Ascending aorta (tissue), 2 donors: ENCODE results near the gene PLEKHN1. TPM values are rescaled to one million over a fixed set of nuclear protein-coding genes. Genes with fewer than 3 reads are reported as not detected.

Experiments used
- DNase-seq, 2 donors: peaks; one replicate each; pipeline ENCODE4 v3.0.0-alpha.2; 2019; ENCODE audit warnings: low spot score in 2 of 2
- H3K27ac ChIP-seq, 2 donors: fragments of 200-600 bp; sonication (generic); one replicate each; pipeline ENCODE4 v1.5.1; 2016 to 2017; ENCODE audit warnings: mild to moderate bottlenecking in 1 of 2
- H3K27me3 ChIP-seq: fragments of 200-600 bp; sonication (generic); one replicate; pipeline ENCODE4 v1.5.1; 2017
- H3K36me3 ChIP-seq, 2 donors: fragments of 200-600 bp; sonication (generic); one replicate each; pipeline ENCODE4 v1.5.1; 2016
- H3K4me1 ChIP-seq, 2 donors: fragments of 200-600 bp; sonication (generic); one replicate each; pipeline ENCODE4 v1.5.1; 2016 to 2017; ENCODE audit warnings: mild to moderate bottlenecking in 1 of 2
- H3K4me3 ChIP-seq, 2 donors: fragments of 200-600 bp; sonication (generic); one replicate each; pipeline ENCODE4 v1.5.1; 2016 to 2017; ENCODE audit warnings: mild to moderate bottlenecking in 1 of 2
- H3K9me3 ChIP-seq, 2 donors: fragments of 200-600 bp; sonication (generic); one replicate each; pipeline ENCODE4 v1.5.1; 2016
- intact Hi-C: fragments of 100-400 bp; cut with DNase I; formaldehyde crosslinking; loops from one replicate; pipeline ENCODE4 v1.15.1; 2023
- total RNA-seq: library from RNA; depleted of rRNA; stranded (reverse); fragments of >200 nt; gene quantifications from one replicate; pipeline ENCODE4 v1.1.0, GENCODE V29; 2016
- TF ChIP-seq, protein P1 (sequence below), 3 experiments: fragments of 200-600 bp in 2 of 3; fragments of 450-650 bp in 1 of 3; sonication (generic) in 2 of 3; IDR thresholded peaks; one replicate each; pipeline ENCODE4 v1.5.1; 2016 to 2019; ENCODE audit warnings: antibody characterized with exemption in 3 of 3, mild to moderate bottlenecking in 1 of 3, moderate library complexity in 1 of 3

The PLEKHN1 gene
- total RNA-seq, 1 donor from 2014 or later, result not detected

DNA sequence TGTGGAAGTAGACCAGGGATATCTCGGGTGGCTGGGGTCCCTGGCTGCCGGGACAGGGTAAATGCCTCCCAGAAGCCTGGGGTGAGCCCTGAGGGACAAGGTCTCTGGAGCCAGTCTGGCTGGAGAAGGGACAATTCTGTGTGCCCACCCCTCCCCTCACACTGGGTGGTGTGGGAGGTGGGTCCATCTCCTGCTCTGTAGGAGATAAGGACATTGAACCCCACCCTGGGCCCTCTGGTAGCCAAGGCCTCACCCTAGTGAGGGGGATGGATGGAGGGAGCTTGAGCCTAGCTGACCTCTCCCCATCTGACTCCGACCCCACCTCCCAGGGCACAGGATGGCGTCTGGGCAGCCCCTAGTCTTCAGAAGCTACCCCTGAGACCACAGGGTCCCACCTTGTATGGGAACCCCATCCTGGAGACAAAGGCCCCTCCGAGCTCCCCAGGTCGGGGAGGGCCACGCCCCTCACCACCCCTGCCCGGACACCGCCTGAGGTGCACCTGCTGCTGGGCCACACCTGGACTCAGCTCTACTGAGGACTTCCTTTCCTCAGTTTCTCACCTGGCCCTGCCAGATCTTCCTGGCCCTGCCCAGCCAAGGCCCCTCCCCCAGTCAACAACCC is 58.0 kb downstream of the PLEKHN1 start:
- no peak overlapping the region for H3K4me3 ChIP-seq
- no peak overlapping the region for H3K27ac ChIP-seq
- intact Hi-C loops, result no loop called here
- H3K9me3 ChIP-seq, result no peaks in the 10 kb centered on the region
- no peak for DNase-seq
- H3K27me3 ChIP-seq, result no peaks in the 10 kb centered on the region
- H3K36me3 ChIP-seq, result no peaks in the 10 kb centered on the region
- TF ChIP-seq, protein P1, sequence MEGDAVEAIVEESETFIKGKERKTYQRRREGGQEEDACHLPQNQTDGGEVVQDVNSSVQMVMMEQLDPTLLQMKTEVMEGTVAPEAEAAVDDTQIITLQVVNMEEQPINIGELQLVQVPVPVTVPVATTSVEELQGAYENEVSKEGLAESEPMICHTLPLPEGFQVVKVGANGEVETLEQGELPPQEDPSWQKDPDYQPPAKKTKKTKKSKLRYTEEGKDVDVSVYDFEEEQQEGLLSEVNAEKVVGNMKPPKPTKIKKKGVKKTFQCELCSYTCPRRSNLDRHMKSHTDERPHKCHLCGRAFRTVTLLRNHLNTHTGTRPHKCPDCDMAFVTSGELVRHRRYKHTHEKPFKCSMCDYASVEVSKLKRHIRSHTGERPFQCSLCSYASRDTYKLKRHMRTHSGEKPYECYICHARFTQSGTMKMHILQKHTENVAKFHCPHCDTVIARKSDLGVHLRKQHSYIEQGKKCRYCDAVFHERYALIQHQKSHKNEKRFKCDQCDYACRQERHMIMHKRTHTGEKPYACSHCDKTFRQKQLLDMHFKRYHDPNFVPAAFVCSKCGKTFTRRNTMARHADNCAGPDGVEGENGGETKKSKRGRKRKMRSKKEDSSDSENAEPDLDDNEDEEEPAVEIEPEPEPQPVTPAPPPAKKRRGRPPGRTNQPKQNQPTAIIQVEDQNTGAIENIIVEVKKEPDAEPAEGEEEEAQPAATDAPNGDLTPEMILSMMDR (IDR thresholded peaks at IDR 0.05), result no peak
- H3K4me1 ChIP-seq, result peaks cover 9 to 10% of the 10 kb centered on the region in 2 donors

DNA sequence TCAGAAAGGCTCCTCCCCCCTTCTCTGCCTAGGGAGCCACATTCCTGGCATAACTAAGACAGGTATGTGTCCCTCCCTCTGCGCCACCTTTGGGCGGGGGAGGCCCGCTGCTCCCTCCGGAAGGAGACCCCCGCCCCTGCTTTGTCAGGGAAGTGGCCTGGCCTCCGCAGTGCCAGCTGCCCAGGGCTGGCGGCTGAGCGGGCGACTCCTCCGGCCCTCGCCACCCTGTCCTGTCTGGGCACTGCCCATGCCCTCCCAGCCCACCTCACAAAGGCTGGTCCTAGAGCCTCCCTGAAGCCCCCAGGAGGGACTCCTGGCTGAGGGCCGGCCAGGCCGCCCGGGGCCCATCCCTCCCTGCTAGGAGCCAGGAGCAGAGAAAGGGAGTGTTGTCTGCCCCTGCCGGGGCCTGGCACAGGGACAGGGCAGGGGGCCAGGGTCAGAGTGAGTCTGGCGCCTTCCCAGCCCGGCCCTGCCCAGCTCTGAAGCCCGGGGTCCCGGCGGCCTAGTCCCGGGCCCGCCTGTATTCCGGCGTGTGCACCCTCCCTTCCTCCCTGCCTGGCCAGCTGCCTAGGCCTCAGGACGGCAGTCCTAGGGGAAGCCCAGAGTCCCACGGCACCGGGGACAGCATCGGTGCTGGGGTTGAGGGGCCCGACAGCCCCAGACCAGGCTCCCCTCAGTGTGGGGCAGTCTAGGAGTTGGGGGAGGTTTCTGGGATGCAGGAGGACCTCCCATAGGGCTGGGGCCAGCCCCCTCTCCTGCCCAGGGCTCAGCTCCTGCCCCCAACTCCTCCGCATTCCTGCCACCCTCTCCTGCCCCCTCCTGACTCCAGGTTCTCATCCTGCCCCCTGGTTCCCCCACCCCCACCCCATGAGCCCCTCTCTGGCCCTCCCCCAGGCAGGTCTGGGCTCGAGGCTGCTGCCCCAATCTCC is 58.8 kb downstream of the PLEKHN1 start:
- no peaks in the 10 kb centered on the region for H3K27me3 ChIP-seq
- H3K36me3 ChIP-seq, result no peaks in the 10 kb centered on the region
- TF ChIP-seq, protein P1 (IDR thresholded peaks at IDR 0.05), result no peak
- peaks cover 9 to 10% of the 10 kb centered on the region in 2 donors for H3K4me1 ChIP-seq
- intact Hi-C loops, result no loop called here
- DNase-seq, result no peak
- H3K9me3 ChIP-seq, result no peaks in the 10 kb centered on the region
- no peak overlapping the region for H3K27ac ChIP-seq
- H3K4me3 ChIP-seq, result no peak overlapping the region

Other genes with a start within 250 kb of the PLEKHN1 start
- 9.7 TPM for gene SAMD11, start 42.6 kb upstream of the PLEKHN1 start, total RNA-seq
- 33.2 TPM for gene NOC2L, start 7.2 kb upstream of the PLEKHN1 start, total RNA-seq
- 16.6 TPM for gene KLHL17, start 5.9 kb upstream of the PLEKHN1 start, total RNA-seq
- not detected for gene PERM1, start 15.6 kb downstream of the PLEKHN1 start, total RNA-seq
- 285 TPM for gene HES4, start 33.6 kb downstream of the PLEKHN1 start, total RNA-seq
- 125 TPM for gene ISG15, start 47.0 kb downstream of the PLEKHN1 start, total RNA-seq
- gene AGRN, start 53.6 kb downstream of the PLEKHN1 start, total RNA-seq, result 109 TPM
- not detected for gene RNF223, start 107.8 kb downstream of the PLEKHN1 start, total RNA-seq
- 23.7 TPM for gene C1orf159, start 149.6 kb downstream of the PLEKHN1 start, total RNA-seq
- gene TTLL10, start 207.4 kb downstream of the PLEKHN1 start, total RNA-seq, result not detected
- not detected for gene TNFRSF18, start 240.1 kb downstream of the PLEKHN1 start, total RNA-seq
- 4.8 TPM for gene TNFRSF4, start 247.7 kb downstream of the PLEKHN1 start, total RNA-seq